PC-3 (cell line): ENCODE data around the gene HS3ST5.

Experiments
- CTCF ChIP-seq: fragments of 300-600 bp; sonication (generic); conservative IDR thresholded peaks from 2 replicates; pipeline ENCODE4 v1.5.1; 2017; ENCODE audit warnings: antibody characterized with exemption, low read depth, mild to moderate bottlenecking, low read length
- EZH2 ChIP-seq: fragments of 300-600 bp; sonication (generic); IDR thresholded peaks from one replicate; pipeline ENCODE4 v1.6.1; 2017; ENCODE audit warnings: antibody characterized with exemption, mild to moderate bottlenecking, low read length; ENCODE audit not compliant: unreplicated experiment

- TF ChIP-seq CTCF (no peak), EZH2 (no peak)
Measured at GRCh38 chr6:114288701-114289495, 53.9 kb downstream of the HS3ST5 start.
